Stimulated activated CD8-positive, alpha-beta memory T cell treated with anti-CD3 and anti-CD28 coated beads, Interleukin-7, amount 100 ng/mL, for 48 hours (primary cell): ENCODE data around the gene PRPF18.

Experiments used
- DNase-seq, 2 donors: peaks; one replicate each; pipeline ENCODE4 v3.0.0-alpha.2; 2020; ENCODE audit warnings: low read depth in 1 of 2; ENCODE audit errors: extremely low read depth in 1 of 2

Gene PRPF18

DNA sequence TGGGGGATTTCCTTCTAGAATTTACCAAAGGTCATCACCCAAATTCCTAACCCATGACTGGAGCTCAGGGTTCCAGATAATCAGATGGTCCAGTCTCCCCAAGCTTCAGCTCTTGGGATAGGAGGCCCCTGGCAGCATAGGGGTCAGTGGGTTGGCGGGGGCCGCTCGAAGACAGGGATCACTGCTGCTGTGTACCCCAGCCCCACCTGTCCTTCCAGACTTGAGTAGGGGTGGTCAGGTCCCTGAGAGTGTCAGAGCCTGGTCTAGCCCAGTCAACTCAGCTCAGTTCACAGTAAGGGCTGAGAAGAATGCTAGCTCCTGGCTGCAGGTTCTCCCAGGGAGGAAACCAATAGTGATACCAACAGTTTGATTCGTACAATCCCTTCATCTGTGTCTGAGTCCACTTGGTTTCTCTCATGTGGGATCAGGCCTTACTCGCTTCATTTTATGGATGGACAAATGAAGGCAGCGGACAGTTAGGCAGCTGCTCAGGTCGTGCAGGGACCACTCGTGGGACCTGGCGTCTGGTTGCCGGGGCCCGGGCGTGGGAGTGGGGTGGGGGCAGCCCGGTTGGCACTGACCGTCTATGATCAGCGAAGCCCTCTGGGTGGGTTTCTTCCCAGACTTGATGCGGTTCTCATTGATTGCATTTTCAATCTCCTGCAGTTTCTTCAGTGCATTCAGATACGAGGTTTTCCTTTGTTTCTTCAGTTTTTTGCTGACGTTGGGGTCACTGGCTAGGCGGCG, 78.9 kb downstream of the PRPF18 start:
- no peak for DNase-seq

DNA sequence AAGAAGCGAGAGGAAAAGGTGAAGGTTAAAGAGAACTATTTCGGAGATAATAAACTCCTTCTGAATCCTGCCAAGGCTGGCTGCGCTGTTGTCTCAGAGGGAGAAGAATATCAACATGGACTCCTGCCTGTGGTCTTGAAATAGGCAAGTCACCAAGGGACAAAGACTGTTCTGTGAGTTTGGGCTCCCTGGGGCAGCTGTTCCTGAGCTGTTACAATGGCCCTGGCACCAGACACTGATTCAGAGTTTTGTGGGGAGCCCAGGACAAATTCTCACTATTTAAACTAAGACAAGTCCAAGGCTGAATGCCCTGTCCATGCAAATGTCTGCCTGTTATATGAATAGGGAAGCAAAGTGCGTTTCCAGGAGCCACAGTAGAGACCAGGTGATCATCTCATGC, 81.4 kb downstream of the PRPF18 start:
- no peak for DNase-seq

DNA sequence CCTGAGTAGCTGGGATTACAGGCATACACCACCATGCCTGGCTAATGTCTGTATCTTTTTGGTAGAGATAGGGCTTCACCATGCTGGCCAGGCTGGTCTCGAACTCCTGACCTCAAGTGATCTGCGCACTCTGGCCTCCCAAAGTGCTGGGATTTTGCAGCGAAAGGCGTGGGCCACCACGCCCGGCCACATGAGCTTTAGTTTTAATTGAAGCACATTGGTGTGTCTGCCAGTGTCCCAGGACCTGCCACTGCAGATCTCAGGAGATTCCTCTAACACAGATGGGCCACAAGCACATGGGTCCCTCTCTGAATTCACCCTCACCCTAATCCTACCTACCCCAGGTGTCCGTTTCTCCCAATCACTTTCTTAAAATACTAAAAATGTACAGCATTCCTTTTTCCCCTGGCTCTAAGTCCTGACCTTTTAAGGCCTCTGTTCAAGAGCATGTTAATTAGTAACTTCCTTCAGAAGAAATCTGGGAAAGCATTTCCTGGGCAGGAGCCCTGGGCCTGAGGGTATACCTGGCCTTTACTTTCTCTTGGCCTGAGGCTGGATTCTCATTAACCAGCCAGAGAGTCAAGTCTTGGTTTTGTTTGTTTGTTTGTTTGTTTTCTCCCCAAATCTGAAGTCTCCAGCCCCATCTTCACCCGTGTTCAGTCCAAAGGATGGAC, 82.6 kb downstream of the PRPF18 start:
- no peak for DNase-seq

DNA sequence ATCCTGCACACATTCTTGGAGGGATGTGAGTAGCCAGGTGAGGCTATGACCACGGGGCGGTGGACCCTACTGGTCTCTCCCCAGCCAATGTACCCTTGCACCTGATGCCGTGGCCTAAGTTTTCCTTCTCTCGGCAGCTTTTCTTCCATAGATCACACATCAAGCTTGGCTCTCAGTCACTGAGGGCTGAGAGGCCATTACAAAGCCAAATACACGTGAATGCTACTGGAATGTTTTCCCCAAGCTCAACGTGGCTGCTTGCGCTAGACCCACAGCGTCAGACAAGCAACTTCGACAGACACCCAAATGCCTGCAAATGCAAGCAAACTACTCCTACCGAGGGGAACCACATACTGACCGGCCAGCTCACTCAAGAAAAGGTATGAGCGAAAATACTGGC, 83.1 kb downstream of the PRPF18 start:
- no peak for DNase-seq

DNA sequence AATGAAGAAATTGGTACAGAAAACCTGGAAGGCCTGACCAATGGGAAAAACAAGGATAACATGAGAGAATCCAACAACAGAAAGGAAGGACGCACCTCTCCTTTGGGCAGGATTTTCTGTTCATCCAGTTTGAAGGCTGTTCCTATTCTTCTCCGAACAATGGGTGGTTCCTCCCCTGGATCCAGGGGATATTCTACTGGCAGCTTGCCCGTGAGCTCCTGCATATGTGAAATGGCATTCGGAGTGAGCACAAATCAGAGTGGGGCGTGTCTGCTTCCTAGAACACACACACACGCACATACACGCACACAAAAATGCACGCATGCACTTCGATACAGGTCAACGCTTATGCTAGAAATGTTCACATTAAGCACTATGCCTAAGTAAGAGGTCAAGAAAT, 83.5 kb downstream of the PRPF18 start:
- no peak for DNase-seq

DNA sequence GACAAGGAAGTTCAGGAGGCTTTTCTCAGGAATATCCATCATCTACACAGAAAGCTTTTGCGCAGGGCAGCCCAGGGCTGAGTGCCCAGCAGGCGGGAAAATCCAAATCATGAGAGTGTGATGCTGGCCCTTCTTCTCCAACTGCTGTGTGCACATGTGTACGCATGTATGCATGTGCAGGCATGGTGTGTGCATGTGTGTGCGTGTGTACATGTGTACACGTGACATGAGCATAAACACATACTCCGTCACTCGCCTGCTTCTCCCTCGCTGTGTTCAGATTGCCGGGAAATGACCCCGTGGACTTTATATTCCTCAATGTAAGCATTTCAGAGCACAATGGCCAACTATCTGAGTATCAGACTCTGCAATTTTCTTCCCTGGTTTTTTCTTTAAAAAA, 85.1 kb downstream of the PRPF18 start:
- no peak for DNase-seq

DNA sequence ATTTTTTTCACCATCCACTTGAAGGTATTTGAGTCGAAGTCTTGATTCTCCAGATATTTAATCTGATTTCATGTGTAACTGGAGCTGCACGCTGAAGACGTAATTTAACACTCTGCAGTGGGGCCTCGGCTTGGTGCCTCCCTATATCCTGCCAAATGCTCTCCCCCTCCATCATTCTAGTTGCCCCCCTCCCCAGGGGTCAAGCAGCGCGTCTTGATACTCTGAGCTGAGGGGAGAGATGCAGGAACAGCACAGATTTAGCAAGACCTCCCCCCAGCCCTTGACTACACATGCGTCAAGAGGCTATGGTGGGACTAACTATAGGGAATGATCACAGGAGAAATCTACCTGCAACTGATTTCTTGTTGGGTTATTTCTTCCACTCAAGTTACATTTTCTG, 85.8 kb downstream of the PRPF18 start:
- no peak for DNase-seq

DNA sequence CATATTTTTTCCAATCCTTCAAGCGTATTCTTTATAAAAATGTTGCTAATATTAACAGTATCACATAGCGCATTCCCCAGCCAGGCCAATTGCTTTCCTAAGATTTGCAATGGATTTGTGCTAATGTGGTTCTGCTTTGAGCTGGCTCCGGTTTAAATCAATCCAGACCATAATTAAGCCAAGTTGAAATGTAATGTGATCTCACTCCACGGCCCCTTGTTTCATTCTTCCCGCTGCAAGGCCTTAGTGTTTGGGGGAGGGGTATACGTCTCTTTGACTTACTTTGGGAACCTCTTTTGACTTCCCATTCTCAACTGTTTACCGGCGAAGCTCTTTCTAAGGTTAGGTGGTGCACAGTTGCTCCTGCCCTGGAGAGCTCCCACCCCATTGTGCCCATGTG, 86.4 kb downstream of the PRPF18 start:
- DNase-seq = no peak

DNA sequence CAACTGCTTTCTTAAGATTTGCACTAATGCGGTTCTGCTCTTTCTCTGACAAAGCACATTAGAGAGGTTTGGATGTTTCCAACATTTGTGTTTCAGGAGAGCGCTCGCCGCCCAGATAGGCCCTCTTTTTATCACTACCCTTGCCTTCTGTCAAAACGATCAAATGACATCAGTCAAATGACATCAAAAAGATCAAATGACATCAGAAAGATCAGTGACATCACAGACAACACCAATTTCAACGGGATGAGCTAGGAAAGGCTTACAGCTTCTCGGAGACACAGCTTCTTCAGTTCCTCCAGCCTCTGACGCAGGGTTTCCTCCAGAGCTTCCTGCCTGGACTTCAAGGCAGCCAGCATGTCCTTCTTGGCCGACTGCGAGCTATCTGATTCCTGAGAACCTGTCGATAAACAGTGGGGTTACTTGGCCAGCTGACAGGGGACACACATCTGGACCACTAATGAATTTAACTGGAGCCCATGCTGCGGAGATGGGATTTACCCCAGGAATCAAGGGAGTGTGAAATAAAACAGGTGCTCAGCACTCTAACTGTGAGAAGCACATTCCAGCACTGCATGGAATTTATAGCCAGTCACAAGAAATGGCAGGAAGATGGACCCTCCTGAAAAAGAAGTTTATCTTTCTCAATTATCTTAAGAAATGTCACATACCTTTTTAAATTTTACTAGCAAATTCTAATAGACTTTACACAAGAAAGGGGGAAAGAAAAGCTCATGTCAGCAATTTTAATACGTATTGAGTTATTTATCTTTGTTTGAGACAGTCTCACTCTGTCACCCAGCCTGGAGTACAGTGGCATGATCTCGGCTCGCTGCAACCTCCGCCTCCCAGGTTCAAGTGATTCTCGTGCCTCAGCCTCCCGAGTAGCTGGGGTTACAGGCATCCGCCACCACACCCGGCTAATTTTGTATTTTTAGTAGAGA, 88.2 kb downstream of the PRPF18 start:
- no peak for DNase-seq

DNA sequence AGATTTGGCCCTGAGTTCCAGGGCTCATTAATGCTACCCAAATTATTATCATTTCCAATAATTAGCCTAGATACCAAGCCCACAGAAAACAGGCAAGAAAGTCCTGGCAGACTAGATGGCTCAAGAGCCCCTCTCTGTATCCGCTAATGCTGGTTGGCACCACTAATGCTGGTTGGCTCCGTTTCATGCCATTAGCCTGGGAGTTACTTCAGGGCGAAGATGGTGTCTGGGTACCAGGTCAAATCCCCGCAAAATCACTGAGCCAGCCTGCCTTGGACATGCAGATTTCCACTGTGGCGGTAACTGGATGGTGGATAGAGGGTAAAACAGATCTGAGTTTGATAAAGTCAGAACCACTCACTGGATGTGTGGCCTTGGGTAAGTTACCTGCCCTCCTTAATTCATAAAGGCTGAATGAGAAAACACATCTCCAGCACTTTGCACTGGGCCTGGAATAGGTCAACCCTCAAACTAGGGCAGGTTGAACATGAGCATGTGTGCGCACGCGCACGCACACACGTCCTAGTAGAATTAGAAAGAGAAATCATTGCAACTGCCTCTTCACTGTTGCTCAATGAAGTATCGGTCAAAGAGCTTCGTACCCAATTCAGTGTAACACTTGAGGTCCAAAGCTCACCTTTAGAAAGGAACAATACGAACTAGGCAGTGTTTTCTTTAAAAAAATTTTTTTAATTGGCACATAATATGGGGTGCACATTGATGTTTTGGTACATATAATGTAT, 91.5 kb downstream of the PRPF18 start:
- no peak for DNase-seq
